Stimulated activated CD8-positive, alpha-beta memory T cell treated with anti-CD3 and anti-CD28 coated beads, Interleukin-4, amount 100 ng/mL, for 1 hour (primary cell): ENCODE results near the gene SUSD4.

ENCODE experiments used
- DNase-seq, 2 donors: peaks; one replicate each; pipeline ENCODE4 v3.0.0-alpha.2; 2020; ENCODE audit warnings: low read depth in 2 of 2, low spot score in 1 of 2

The SUSD4 gene

DNA sequence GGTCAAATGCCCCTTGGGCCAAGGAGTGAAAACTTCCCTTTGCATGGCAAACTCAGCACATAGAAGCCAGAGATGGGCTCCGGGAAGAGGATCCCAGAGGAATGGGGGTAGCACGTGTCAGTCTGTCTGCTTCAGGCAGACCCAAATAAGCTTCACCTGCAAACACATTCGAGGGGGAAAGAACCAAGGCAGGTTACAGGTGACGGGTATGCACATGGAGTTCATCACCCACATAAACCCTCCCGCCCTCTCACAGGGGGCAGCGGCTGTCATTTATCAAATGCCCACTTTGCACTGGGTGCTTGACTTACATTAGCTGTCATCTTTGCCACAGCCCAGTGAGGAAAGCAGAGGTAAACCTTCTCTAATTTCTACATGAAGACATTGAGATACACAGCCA is 147.9 kb downstream of the SUSD4 start:
- DNase-seq, result no peak

DNA sequence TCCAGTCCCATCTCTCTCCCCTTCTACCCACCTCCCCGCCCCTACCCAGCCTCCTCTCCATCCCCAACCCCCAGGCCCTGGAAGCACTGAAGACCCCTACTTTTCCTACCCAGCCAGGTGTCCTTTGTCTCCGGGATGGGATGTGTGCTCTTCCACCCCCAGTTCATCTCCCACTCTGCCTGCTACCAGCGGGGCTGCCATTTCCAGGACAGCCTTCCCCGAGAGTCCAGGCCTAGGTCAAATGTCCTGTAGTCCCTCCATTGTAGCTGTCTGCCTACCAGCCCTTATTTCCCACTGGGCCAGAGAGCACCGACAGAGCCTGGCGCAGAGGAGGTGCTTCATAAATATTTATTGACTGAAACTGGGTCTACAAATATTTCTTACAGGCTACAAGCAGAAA is 148.9 kb downstream of the SUSD4 start:
- DNase-seq, result no peak

DNA sequence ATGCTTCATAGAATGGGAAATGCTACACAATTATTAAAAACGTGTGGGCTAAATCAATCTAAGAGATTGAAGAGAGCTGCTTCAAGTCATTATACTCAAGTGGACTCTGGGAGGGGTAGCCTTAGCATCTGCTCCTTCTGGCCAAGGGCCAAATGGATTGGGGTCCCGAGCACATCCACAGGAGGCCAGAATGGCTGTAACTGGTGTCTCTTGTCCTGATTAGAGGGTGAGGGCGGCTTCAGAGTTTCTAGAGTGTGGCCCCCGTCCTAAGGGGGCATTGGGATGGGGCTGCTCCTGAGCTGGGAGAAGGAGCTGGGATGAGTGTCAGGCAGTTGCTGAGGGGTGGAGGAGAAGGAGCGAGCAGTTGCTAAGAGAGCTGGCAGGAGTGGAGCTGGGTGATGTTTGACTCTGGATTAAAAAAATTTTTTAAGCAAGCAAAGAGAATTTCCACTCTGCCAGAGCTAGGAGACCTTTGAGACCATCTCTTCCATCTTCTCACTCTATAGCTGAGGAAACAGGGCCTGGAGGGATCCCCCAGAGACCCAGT is 149.6 kb downstream of the SUSD4 start:
- no peak for DNase-seq

DNA sequence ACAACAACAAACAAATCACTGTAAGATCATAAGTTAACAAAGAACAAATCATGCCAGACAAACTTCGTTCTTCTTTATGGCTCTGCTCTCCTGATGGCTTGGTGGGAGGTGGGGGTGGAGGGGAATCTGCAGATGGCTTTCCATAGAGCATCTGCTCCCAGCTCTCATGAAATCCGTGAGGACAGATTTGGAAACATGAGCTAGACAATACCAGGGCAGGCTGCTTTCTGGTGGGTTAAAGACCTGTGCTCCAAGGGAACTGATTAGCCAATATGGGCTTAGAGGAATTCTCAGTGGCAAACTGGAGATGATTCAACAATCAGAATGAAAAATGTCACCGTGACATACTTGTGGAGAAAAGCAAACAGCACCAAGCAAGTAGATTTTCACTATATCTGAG is 151.5 kb downstream of the SUSD4 start:
- DNase-seq, result no peak

DNA sequence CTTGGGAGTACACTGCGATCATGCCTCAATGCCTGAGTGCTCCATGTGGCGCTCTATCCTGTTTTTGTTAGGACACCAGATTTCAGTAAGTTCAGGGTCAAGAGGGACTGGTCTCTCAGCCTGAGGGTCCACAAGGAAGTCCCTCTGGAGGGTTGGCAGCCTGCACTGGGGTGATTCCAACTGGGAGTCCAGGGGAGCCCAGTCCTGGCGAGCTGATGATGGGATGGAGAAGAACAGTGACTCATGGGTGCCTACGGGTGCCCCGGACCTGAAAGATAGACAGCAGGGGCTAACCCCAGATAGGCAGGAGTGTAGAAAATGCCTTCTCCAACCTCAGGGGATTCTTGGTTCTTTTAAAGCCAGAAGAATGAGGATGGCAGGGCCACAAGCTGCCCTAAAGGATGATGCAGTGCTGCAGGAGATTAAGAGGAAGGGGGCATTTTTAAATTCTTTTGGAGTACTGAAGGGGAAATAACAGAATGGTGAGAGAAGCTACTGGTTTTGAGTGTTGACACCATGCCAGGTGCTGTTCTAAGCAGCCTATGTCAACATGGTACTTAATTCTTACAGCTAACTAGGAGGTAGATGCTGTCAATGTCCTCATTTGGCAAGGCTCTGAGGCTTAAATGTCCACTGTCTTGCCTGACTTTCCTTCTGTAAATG is 152.5 kb downstream of the SUSD4 start:
- no peak for DNase-seq

DNA sequence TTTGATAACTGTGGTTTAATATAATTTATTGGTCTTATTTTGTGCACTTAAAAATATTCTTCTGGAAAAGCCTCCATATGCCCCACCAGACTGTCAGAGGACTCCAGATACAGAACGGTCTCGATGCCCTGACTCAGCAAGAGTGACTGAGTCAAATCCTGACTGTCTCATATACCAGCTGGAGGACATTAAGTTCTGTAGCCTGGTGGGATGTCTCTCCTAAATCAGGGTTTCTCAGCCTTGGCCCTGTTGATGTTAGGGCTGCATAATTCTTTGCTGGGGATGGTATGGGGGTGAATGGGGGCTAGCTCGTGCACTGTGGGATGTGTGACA is 153.2 kb downstream of the SUSD4 start:
- DNase-seq, result no peak

DNA sequence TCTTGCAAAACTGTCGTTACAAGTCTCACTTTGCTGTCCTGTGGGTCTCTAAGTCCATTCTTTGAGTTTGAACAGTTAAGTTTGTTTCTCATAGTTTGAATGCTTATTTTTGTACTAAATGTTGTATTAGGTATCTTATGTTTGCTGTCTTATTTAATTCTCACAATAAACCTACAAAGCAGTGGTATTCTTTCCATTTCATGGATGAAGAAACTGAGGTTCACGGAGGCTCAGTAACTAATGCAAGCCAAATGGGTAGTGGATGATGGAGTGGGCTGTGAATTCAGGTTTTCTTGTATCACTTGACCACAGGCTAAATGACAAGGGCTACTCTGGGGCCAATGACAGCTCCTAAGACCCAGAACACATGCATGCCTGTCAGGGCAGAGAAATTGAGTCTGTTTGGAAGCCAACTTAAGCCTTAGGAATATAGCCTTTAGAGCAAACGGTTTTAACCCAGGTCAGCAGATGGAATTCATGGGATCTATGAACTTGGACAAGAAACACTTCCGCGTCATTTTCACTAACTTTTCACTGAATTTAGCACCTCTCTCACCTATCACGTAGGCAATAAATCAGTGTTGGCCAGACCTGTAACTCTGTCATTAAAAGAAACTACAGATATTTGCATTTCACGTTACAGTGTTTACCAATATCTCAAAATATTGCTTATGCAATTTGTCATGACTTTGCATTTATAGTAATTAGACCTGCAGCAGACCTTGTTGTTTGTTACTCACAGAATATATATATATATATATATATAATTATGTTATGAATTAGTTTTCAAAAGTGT is 153.8 kb downstream of the SUSD4 start:
- no peak for DNase-seq

DNA sequence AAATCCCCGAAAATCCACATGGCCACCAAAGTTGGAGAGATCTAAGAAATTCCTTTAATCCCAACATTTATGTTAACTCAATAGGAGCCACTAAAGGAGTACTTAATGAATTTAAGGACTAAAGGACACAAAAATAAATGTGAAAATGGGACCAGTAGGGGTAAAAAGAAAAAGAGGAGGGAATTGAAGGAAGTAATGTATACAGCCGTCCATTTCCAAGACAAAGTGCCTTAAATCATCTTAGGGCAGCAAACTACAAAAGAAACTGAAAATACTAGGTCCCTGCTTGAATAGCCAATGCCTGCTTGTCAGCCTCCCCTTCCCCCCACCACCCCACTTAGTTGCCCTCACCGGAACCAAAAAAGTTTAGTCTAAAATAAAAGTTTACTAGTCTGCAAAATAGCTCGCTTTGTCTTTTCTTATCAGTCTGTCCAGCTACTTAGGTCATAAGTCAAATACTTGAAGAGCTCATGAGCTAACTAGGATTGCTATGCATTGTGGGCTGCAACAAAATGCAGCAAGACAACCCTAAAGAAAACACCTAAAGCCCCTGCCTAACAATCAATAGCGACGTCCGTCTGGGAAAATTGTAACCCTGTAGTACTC is 154.6 kb downstream of the SUSD4 start:
- DNase-seq, result no peak

DNA sequence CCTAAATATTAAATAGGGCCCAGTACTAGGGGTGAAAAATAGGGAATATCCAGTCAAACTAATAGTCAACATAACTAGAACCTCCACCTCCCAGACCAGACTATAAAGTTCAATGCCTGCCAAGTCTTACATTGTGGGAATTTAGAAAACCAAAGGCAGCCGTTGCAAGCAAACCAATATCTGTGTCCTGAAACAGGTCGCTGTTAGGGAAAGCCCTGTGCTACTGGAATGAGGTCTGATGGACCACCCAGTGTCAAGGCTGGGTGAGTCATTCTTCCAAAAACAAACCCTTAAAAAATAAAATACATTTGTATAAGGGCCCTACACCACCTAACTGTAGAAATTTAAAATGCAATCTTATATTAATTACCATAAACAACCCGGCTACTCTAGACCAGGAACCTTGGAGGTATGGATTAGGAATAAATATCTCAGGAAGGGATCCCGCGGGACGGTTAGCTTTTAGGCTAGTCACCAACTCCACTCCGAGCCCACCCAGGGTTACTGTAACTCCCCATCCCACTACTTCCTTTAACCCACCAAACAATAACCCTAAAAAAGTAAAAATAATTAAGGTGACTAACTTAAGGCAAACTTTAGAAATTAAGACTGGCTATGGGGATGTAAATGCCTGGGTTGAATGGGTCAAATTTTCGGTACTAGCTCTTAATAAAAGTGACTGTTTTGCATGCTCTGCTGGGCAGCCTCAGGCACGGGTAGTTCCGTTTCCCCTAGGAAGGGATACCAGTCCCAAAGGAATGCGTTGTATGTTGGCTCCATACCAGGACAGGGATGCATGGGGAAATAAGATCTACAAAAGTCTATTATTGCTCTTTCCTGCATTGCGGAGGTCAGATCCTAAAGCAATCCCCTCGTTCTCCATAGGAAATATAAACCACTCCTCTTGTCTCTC is 155.6 kb downstream of the SUSD4 start:
- DNase-seq, result no peak

DNA sequence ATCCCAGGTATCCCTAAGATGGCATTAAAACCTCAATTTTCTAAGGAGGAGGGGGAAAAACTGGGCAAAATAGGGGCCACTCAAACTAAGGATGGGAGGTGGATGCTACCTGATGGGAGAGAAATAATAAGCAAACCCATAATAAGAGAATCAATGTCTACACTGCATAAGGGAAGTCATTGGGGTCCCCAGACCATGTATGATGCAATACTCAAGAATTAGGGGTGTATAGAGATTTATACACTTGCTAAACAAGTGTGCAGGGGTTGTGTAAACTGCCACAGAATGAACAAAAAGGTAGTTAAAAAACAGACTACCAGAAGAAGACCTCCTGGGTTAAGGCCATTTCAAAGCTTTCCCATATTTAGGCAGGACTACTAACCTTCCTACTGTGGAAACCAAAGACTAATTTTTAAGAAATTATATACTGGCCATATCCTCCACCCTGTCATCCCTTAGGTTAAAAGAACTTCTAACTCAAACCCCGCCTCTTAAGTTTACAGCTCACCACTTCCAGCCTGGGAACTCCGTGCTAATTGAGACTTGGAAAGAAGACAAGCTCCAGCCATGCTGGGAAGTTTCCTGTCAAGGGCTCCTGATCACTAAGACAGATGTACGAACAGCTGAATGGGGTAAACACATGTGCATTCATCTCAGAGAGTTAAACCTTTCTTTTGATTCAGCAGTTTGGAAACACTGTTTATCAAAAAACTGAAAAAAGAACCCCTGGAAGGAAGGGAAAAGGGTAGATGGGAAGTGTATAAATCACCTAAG is 156.5 kb downstream of the SUSD4 start:
- DNase-seq, result no peak

DNA sequence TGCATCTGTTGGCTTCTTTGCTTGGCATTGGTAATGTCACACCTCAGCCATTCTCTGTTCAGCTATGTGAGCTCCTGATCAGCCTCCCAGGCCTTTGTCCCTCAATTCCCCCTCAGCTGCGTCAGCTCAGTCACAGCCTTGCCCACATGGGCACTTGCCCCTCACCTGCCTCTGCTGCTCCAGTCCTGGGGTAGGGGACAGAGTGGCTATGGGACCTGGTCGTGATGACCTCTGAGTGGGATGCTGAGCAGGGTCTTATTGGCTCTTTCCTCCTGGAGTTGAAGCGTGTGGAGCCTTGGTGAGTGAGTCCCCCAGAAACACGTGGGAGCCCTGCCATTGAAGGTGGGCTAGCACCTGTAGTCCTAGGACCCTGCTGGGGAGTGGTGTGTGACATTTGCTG is 159.6 kb downstream of the SUSD4 start:
- DNase-seq, result no peak

DNA sequence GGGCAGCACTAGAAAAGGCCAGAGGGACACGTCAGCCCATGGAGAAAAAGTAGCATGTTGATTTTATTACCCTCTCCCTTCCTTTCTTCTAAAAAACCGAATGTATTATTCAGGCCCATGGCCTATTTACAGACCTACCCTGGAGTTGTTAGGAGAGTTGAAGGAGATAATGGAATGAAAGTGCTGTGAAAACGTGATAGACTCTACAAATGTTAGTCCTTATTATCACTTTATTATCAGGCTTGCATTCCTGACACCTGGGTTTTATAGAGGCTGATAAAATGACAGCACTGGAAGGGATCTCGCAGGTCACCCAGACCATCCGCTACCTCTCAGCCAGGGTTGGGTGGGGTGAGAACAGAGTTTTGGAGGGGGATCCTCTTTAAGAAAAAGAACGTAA is 160.3 kb downstream of the SUSD4 start:
- DNase-seq, result no peak

DNA sequence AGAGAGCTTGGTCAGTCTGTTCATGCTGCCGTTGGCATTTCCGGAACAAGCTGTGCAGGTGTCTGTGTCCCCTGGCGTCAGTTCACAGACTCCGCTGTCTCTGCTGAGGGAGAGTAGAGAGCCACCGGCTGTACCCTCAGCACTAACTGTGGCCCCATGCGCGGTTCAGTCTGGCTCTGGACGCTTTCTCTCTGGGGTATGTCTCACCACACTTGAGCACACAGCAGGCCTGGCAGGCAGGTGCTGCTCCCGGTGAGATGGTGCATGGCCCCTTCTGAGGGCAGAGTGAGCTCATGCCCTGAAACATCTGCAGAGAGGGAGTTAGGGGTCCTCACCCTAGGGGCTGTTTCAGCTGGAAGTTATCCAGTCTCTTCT is 161.0 kb downstream of the SUSD4 start:
- DNase-seq, result no peak

DNA sequence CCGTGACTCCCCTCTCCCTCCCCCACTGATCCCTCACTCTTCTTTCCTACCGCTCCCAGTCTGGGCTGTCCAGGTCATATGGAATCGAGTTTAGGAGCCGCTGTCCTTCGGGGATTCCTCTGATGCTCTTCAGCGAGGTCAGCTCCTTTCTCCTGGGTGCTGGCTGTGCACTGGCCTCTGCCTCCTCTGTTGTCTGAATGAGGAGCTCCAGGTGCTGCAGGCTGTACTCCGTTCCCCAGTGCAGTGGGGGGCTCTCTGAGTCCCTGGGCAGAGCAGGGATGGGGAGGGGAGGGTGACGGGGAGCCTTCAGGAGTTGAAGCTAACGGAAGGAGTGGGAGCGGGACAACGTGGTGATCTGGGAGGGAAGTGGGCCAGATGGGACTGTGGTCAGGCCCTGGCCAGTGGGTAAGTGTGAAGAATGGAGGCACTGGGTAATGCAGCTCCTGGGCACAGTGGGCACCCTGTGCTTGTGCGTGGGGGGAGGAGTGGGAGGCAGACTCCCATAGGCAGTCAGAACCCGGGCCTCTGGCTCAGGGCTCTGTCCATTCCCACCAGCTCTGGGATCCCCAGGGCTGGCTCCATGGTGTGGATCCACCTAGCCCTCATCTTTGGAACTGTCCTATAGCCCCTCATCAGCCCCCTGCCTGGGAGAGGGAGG is 161.5 kb downstream of the SUSD4 start:
- DNase-seq, result no peak

DNA sequence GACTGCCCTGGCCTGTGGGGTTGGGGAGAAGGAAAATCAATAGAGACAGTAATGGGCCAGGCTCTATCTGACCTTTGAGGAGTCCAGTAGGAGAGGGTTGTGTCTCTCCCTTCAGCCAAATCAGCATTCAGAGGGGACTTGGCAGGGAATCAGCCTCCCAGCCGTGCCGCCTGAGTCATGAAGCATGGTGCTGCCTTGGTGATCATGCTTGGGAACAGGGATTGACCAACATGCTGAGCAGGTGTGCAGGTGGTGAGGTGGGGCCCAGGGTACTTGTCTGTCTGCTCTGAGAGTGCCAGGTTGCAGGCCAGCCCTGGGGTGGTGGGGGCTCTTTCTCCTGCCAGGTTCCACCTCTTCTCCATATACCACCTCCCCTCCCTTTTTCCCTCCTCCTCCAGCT is 162.0 kb downstream of the SUSD4 start:
- no peak for DNase-seq

DNA sequence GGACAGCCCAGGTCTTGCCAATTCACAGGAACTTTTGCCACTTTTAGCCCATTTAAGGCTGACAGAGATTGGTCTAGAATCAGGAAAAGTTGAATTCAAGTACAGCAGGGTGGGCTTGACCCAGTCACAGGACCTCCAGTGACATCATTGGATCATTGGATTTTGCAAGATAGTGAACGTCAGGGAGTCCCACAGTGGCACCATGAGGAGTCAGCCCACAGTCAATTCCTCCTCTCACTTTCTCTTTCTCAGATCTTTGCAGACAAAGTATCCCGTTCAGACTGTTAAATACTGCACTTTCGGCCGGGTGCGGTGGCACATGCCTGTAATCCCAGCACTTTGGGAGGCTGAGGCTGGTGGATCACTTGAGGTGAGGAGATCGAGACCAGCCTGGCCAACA is 163.1 kb downstream of the SUSD4 start:
- DNase-seq, result no peak

DNA sequence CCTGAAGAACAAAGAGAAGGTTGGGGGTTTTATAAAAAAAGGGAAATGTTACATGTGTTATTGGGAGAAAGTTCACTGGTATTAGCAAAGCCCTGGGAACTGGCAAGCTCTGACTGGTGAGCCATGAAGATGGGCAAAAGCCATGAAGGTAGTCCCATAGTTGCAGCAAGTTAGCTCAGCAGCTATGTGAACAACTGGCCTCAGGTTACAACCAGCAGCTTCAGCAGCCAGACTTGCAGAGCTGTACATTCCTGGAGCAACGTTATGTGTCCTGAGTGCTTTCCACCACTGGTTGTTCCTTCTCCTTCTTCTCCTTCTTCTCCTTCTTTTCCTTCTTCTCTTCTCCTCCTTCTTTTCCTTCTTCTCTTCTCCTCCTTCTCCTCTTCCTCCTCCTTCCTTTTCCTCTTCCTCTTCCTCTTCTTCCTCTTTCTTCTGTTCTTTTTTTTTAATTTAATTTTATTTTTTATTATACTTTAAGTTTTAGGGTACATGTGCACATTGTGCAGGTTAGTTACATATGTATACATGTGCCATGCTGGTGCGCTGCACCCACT is 164.8 kb downstream of the SUSD4 start:
- DNase-seq, result no peak

DNA sequence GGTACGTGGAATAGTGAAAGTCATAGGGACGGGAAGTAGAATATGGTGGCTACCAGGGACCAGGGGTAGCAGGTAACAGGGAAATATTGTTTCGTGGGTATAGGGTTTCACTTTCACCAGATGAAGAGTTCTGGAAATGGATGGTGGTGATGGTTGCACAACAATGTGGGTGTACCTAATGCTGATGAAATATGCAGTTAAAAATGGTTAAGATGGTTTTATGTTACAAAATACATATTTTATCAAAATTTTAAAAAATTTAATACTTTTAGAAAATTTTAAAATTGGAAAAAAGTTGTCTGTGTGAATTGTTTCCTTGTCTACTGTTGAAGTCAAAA is 165.4 kb downstream of the SUSD4 start:
- no peak for DNase-seq

DNA sequence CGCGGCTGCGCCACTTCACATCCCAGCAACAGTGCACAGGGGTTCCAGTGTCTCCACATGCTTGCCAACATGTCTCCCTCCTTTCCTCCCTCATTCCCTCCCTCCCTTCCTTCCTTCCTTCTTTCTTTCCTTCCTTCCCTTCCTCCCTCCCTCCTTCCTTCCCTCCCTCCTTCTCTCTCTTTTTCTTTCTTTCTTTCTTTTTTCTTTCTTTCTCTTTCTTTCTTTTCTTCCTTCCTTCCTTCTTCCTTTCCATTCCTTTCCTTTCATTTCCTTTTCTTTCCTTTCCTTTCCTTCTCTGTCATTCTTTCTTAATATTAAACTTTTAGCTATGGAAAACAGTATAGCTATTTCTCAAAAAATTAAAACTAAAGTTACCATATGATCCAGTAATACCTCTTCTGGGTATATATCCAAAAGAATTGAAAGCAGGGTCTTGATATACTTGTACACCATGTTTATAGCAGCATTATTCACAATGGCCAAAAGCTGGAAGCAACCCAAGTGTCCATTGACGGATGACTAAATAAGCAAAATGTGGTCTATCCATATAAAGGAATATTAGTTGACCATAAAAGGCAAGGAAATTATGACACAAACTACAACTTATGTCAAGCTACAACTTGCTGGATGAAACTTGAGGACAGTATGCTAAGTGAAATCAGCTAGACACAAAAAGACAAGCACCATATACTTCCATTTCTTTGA is 165.9 kb downstream of the SUSD4 start:
- no peak for DNase-seq
